ENCODE data around the gene AMOTL1. TPM values are rescaled to one million over a fixed set of nuclear protein-coding genes. Genes with fewer than 3 reads are reported as not detected.

Gene AMOTL1
- total RNA-seq, 1 donor from 2014 or later, result 22.6 TPM

GRCh38 chr11:94857337-94857736, 89.2 kb downstream of the AMOTL1 start:
- H3K36me3 Mint-ChIP-seq, result peaks cover 79% of the 10 kb centered on the region
- Histone ChIP-seq H3K4me2 (no peak overlapping the region), H3K27me3 (no peaks in the 10 kb centered on the region), H4K20me1 (ENCODE audit: low read depth) (peaks cover 12% of the 10 kb centered on the region), H3K4me3 (no peak overlapping the region), H3K9me3 (ENCODE audit: low read depth) (no peaks in the 10 kb centered on the region), H3K9ac (no peak overlapping the region), H3K36me3 (no peaks in the 10 kb centered on the region), H3K79me2 (ENCODE audit: low read depth) (no peaks in the 10 kb centered on the region), H3F3A (ENCODE audit: low read depth) (no peaks in the 10 kb centered on the region), H3K4me1 (peaks cover 9% of the 10 kb centered on the region), H3K27ac (no peak overlapping the region), H2AFZ (replicated peaks) (no peak overlapping the region)
- peaks cover 23% of the 10 kb centered on the region for H3K4me1 Mint-ChIP-seq
- H3K4me3 Mint-ChIP-seq, result no peak overlapping the region
- H3K9me3 Mint-ChIP-seq, result no peaks in the 10 kb centered on the region
- no peaks in the 10 kb centered on the region for H3K27me3 Mint-ChIP-seq (ENCODE audit: insufficient read depth, low read depth)
- no peak for DNase-seq (ENCODE audit: low spot score)
- no peak for TF ChIP-seq EZH2 (IDR thresholded peaks at IDR 0.05)
- TF ChIP-seq EZH2phosphoT487 (IDR thresholded peaks at IDR 0.05), result no peak
- TF ChIP-seq CTCF (IDR thresholded peaks at IDR 0.05), result no peak
- H3K27ac Mint-ChIP-seq, result peak overlapping the region; percentile 27

- no peak overlapping the region for H3K9ac ChIP-seq
- H3K36me3 ChIP-seq, result no peaks in the 10 kb centered on the region
- Mint-ChIP-seq H3K27ac (no peak overlapping the region), H3K4me3 (no peak overlapping the region), H3K36me3 (peaks cover 77% of the 10 kb centered on the region), H3K4me1 (peaks cover 23% of the 10 kb centered on the region), H3K27me3 (ENCODE audit: insufficient read depth, low read depth) (no peaks in the 10 kb centered on the region), H3K9me3 (no peaks in the 10 kb centered on the region)
- no peaks in the 10 kb centered on the region for H3K79me2 ChIP-seq (ENCODE audit: low read depth)
- peaks cover 12% of the 10 kb centered on the region for H4K20me1 ChIP-seq (ENCODE audit: low read depth)
- H3K27me3 ChIP-seq, result no peaks in the 10 kb centered on the region
- H3K4me2 ChIP-seq, result no peak overlapping the region
- peaks cover 9% of the 10 kb centered on the region for H3K4me1 ChIP-seq
- no peaks in the 10 kb centered on the region for H3K9me3 ChIP-seq (ENCODE audit: low read depth)
- no peak for TF ChIP-seq CTCF (IDR thresholded peaks at IDR 0.05)
- no peak for TF ChIP-seq EZH2 (IDR thresholded peaks at IDR 0.05)
- no peak for TF ChIP-seq EZH2phosphoT487 (IDR thresholded peaks at IDR 0.05)
- no peak overlapping the region for H3K4me3 ChIP-seq
- no peak for DNase-seq (ENCODE audit: low spot score)
- no peaks in the 10 kb centered on the region for H3F3A ChIP-seq (ENCODE audit: low read depth)
- H2AFZ ChIP-seq (replicated peaks), result no peak overlapping the region
- no peak overlapping the region for H3K27ac ChIP-seq
Observed at GRCh38 chr11:94858012-94858705, 90.0 kb downstream of the AMOTL1 start.

GRCh38 chr11:94860333-94860732, 92.2 kb downstream of the AMOTL1 start:
- no peak for DNase-seq (ENCODE audit: low spot score)
- Histone ChIP-seq H3K4me1 (peaks cover 9% of the 10 kb centered on the region), H3K36me3 (no peaks in the 10 kb centered on the region), H2AFZ (replicated peaks) (no peak overlapping the region), H4K20me1 (ENCODE audit: low read depth) (peaks cover 18% of the 10 kb centered on the region), H3F3A (ENCODE audit: low read depth) (no peaks in the 10 kb centered on the region), H3K9ac (no peak overlapping the region), H3K27ac (no peak overlapping the region), H3K4me3 (no peak overlapping the region), H3K79me2 (ENCODE audit: low read depth) (no peaks in the 10 kb centered on the region), H3K9me3 (ENCODE audit: low read depth) (no peaks in the 10 kb centered on the region), H3K4me2 (no peak overlapping the region), H3K27me3 (no peaks in the 10 kb centered on the region)
- Mint-ChIP-seq H3K9me3 (no peaks in the 10 kb centered on the region), H3K27me3 (ENCODE audit: insufficient read depth, low read depth) (no peaks in the 10 kb centered on the region), H3K27ac (no peak overlapping the region), H3K4me3 (no peak overlapping the region), H3K4me1 (peaks cover 35% of the 10 kb centered on the region), H3K36me3 (peaks cover 62% of the 10 kb centered on the region)
- TF ChIP-seq EZH2phosphoT487 (IDR thresholded peaks at IDR 0.05), result no peak
- no peak for TF ChIP-seq EZH2 (IDR thresholded peaks at IDR 0.05)
- TF ChIP-seq CTCF (IDR thresholded peaks at IDR 0.05), result no peak
